HCT116 (cell line): Measurements from ENCODE around the gene ADCY10. TPM values are rescaled to one million over a fixed set of nuclear protein-coding genes. Genes with fewer than 3 reads are reported as not detected.

Source experiments
- ATAC-seq: fragments of 200-7000 bp; cut with Tn5 transposase; 2 replicates; pipeline ENCODE4 v1.9.1; 2020; ENCODE audit warnings: mild to moderate bottlenecking, moderate library complexity
- BruUV-seq: library from RNA; stranded (reverse); fragments of 400-500 nt; replicated peaks from 2 replicates; lab custom pipeline; 2021; lab: Mats Ljungman, UMichigan
- CTCF ChIA-PET: fragments of 300-600 bp; sonication (Branson Sonifier 250); formaldehyde crosslinking; loops from one replicate; lab custom pipeline; 2021; ENCODE audit warnings: antibody characterized with exemption; lab: Charles Lee
- POLR2A ChIA-PET: fragments of 300-600, 350-600 bp; sonication (Branson Sonifier 250); formaldehyde crosslinking; loops from one replicate; lab custom pipeline; 2021; ENCODE audit warnings: antibody characterized with exemption; lab: Charles Lee
- RAD21 ChIA-PET, 2 experiments: fragments of 300-600 bp; sonication (Branson Sonifier 250); formaldehyde crosslinking; loops; one replicate each; lab custom pipeline; 2023; ENCODE audit warnings: low total read pairs in 2 of 2; ENCODE audit not compliant: uncharacterized antibody in 2 of 2, unreplicated experiment in 2 of 2, low non-redundant PET in 1 of 2; lab: Charles Lee
- DNase-seq: peaks from one replicate; pipeline ENCODE4 v3.0.0-alpha.2; 2010; ENCODE audit warnings: low read depth, low spot score
- H2AFZ ChIP-seq: fragments of 200-600 bp; shearing (Covaris generic), sonication (generic); 2 replicates; pipeline ENCODE4 v1.6.1; 2017; ENCODE audit warnings: low read depth, mixed run types, mixed read lengths, antibody characterized with exemption, low read length; ENCODE audit not compliant: poor library complexity, severe bottlenecking
- H3K27ac ChIP-seq: 2 replicates; pipeline ENCODE4 v1.5.1; 2012; ENCODE audit warnings: low read depth, low read length
- H3K27me3 ChIP-seq: fragments of 200-600 bp; sonication (generic); 2 replicates; pipeline ENCODE4 v1.6.1; 2016; ENCODE audit warnings: mixed run types, low read length, mixed read lengths; ENCODE audit not compliant: insufficient read depth
- H3K36me3 ChIP-seq, 2 experiments: fragments of 200-500 bp in 1 of 2; fragments of 200-600 bp in 1 of 2; sonication (Bioruptor generic) in 1 of 2; sonication (generic) in 1 of 2; 2 replicates each; pipeline versions ENCODE4 v1.5.1 to v1.6.1; 2014 to 2016; ENCODE audit warnings: low read length in 2 of 2, inconsistent platforms in 1 of 2, mixed read lengths in 1 of 2, mixed run types in 1 of 2; ENCODE audit not compliant: insufficient read depth in 2 of 2, control insufficient read depth in 1 of 2
- H3K4me1 ChIP-seq, 2 experiments: fragments of 200-600 bp in 1 of 2; sonication (generic) in 1 of 2; 2 replicates each; pipeline versions ENCODE4 v1.5.1 to v1.6.1; 2012 to 2017; ENCODE audit warnings: low read length in 2 of 2, inconsistent platforms in 1 of 2, mild to moderate bottlenecking in 1 of 2, mixed read lengths in 1 of 2, mixed run types in 1 of 2, moderate library complexity in 1 of 2; ENCODE audit not compliant: insufficient read depth in 2 of 2, control insufficient read depth in 1 of 2
- H3K4me2 ChIP-seq: fragments of 200-600 bp; sonication (generic); 2 replicates; pipeline ENCODE4 v1.6.1; 2017; ENCODE audit warnings: mixed run types, low read length, mixed read lengths
- H3K4me3 ChIP-seq, 2 experiments: fragments of 200-600 bp in 1 of 2; sonication (generic) in 1 of 2; replicated peaks in 1 of 2; 2 replicates each; pipeline ENCODE4 v1.5.1; 2011 to 2016; ENCODE audit warnings: low read length in 2 of 2, control low read depth in 1 of 2, low read depth in 1 of 2, mild to moderate bottlenecking in 1 of 2, mixed read lengths in 1 of 2, mixed run types in 1 of 2
- H3K79me2 ChIP-seq: fragments of 200-600 bp; sonication (generic); 2 replicates; pipeline ENCODE4 v1.6.1; 2017; ENCODE audit warnings: mild to moderate bottlenecking, mixed run types, low read length, moderate library complexity, mixed read lengths; ENCODE audit not compliant: insufficient read depth
- H3K9ac ChIP-seq: fragments of 200-600 bp; sonication (generic); 2 replicates; pipeline ENCODE4 v1.6.1; 2016; ENCODE audit warnings: low read length, mixed read lengths
- H3K9me2 ChIP-seq: fragments of 200-600 bp; sonication (generic), shearing (Covaris generic); 2 replicates; pipeline ENCODE4 v1.6.1; 2017; ENCODE audit warnings: mixed run types, mild to moderate bottlenecking, moderate library complexity; ENCODE audit not compliant: insufficient read depth
- H3K9me3 ChIP-seq, 2 experiments: fragments of 200-500 bp in 1 of 2; fragments of 200-600 bp in 1 of 2; sonication (Bioruptor generic) in 1 of 2; sonication (generic) in 1 of 2; 2 replicates each; pipeline ENCODE4 v1.6.1; 2014 to 2017; ENCODE audit warnings: low read length in 2 of 2, mixed read lengths in 2 of 2, inconsistent platforms in 1 of 2, low read depth in 1 of 2, mild to moderate bottlenecking in 1 of 2, mixed run types in 1 of 2, moderate library complexity in 1 of 2; ENCODE audit not compliant: control insufficient read depth in 1 of 2, insufficient read depth in 1 of 2
- H4K20me1 ChIP-seq: fragments of 200-600 bp; sonication (generic), shearing (Covaris generic); 2 replicates; pipeline ENCODE4 v1.6.1; 2017; ENCODE audit warnings: mixed run types, mild to moderate bottlenecking, moderate library complexity; ENCODE audit not compliant: insufficient read depth
- ATF3 ChIP-seq: IDR thresholded peaks from 2 replicates; pipeline ENCODE4 v1.6.1; 2012
- CBX3 ChIP-seq: IDR thresholded peaks from 2 replicates; pipeline ENCODE4 v1.6.1; 2012; ENCODE audit warnings: low read depth
- CEBPB ChIP-seq: IDR thresholded peaks from 2 replicates; pipeline ENCODE4 v1.6.1; 2012; ENCODE audit warnings: low read depth
- CTCF ChIP-seq, 3 experiments: fragments of 200-600 bp in 1 of 3; sonication (generic) in 1 of 3; IDR thresholded peaks in 2 of 3; conservative IDR thresholded peaks in 1 of 3; 2 replicates each; pipeline ENCODE4 v1.5.1; 2012 to 2017; ENCODE audit warnings: low read depth in 2 of 3, low read length in 2 of 3, antibody characterized with exemption in 1 of 3, borderline replicate concordance in 1 of 3, control low read depth in 1 of 3, mild to moderate bottlenecking in 1 of 3, mixed read lengths in 1 of 3, mixed run types in 1 of 3, moderate library complexity in 1 of 3; ENCODE audit not compliant: insufficient read depth in 1 of 3
- EGR1 ChIP-seq: IDR thresholded peaks from 2 replicates; pipeline ENCODE4 v1.6.1; 2012; ENCODE audit warnings: low read depth
- ELF1 ChIP-seq: IDR thresholded peaks from 2 replicates; pipeline ENCODE4 v1.6.1; 2012; ENCODE audit warnings: low read depth, borderline replicate concordance
- EZH2phosphoT487 ChIP-seq: fragments of 200-600 bp; IDR thresholded peaks from 2 replicates; pipeline ENCODE4 v1.6.1; 2018; ENCODE audit warnings: antibody characterized with exemption, borderline replicate concordance
- JUND ChIP-seq: IDR thresholded peaks from 2 replicates; pipeline ENCODE4 v1.6.1; 2012
- MAX ChIP-seq: IDR thresholded peaks from 2 replicates; pipeline ENCODE4 v1.6.1; 2012
- POLR2A ChIP-seq: IDR thresholded peaks from 2 replicates; pipeline ENCODE4 v1.7.0; 2011; ENCODE audit warnings: borderline replicate concordance; ENCODE audit not compliant: insufficient read depth, insufficient read length; ENCODE audit errors: extremely low read depth
- SP1 ChIP-seq: IDR thresholded peaks from 2 replicates; pipeline ENCODE4 v1.6.1; 2012; ENCODE audit warnings: low read depth
- TCF7L2 ChIP-seq: IDR thresholded peaks from 2 replicates; pipeline ENCODE4 v1.7.0; 2011; ENCODE audit warnings: borderline replicate concordance, inconsistent platforms; ENCODE audit not compliant: insufficient read depth, insufficient read length; ENCODE audit errors: extremely low read depth
- YY1 ChIP-seq: IDR thresholded peaks from 2 replicates; pipeline ENCODE4 v1.6.1; 2011; ENCODE audit warnings: low read length, low read depth, moderate library complexity, mild to moderate bottlenecking; ENCODE audit not compliant: insufficient replicate concordance; ENCODE audit errors: extremely low read depth
- ZFX ChIP-seq: fragments of 450-650 bp; IDR thresholded peaks from 2 replicates; pipeline ENCODE4 v1.6.1; 2017
- ZNF274 ChIP-seq: fragments of 200-500 bp; sonication (Bioruptor generic); IDR thresholded peaks from 2 replicates; pipeline ENCODE4 v1.6.1; 2014; ENCODE audit warnings: mild to moderate bottlenecking, low read depth, low read length, inconsistent platforms
- intact Hi-C: fragments of 100-400 bp; cut with micrococcal nuclease; formaldehyde crosslinking; loops from 2 replicates; pipeline ENCODE4 v1.10.0; 2022
- total RNA-seq: library from RNA; stranded (reverse); gene quantifications from one replicate; pipeline ENCODE4 v1.2.1, GENCODE V29; 2021; ENCODE audit not compliant: unreplicated experiment
- TF ChIP-seq, protein P1 (sequence below): IDR thresholded peaks from 2 replicates; pipeline ENCODE4 v1.6.1; 2011; ENCODE audit warnings: mild to moderate bottlenecking, low read length, moderate library complexity; ENCODE audit not compliant: insufficient replicate concordance; ENCODE audit errors: extremely low read depth

Gene ADCY10
- total RNA-seq, 1 experiment from 2014 or later = 0.30 TPM

- no peak for ATAC-seq
- POLR2A ChIA-PET = no interaction called here
- no peak overlapping the region for H2AFZ ChIP-seq
Measured at GRCh38 chr1:167898578-167899222, 15.2 kb downstream of the ADCY10 start.

More at GRCh38 chr1:167898578-167899222, 15.2 kb downstream of the ADCY10 start:
- intact Hi-C loops = no loop called here
- Histone ChIP-seq H3K27me3 (no peaks in the 10 kb centered on the region), H3K4me1 (no peaks in the 10 kb centered on the region), H3K9me3 (no peaks in the 10 kb centered on the region), H3K79me2 (no peaks in the 10 kb centered on the region), H4K20me1 (no peaks in the 10 kb centered on the region), H3K9me2 (no peaks in the 10 kb centered on the region), H3K4me3 (no peak overlapping the region), H3K27ac (no peak overlapping the region), H3K4me2 (no peak overlapping the region), H3K9ac (no peak overlapping the region), H3K36me3 (no peaks in the 10 kb centered on the region)
- RAD21 ChIA-PET = no interaction called here
- TF ChIP-seq ZNF274 = no peak
- TF ChIP-seq ZFX = no peak
- no peak for TF ChIP-seq ATF3
- TF ChIP-seq ELF1 = no peak
- TF ChIP-seq CEBPB = no peak
- TF ChIP-seq, protein P1, sequence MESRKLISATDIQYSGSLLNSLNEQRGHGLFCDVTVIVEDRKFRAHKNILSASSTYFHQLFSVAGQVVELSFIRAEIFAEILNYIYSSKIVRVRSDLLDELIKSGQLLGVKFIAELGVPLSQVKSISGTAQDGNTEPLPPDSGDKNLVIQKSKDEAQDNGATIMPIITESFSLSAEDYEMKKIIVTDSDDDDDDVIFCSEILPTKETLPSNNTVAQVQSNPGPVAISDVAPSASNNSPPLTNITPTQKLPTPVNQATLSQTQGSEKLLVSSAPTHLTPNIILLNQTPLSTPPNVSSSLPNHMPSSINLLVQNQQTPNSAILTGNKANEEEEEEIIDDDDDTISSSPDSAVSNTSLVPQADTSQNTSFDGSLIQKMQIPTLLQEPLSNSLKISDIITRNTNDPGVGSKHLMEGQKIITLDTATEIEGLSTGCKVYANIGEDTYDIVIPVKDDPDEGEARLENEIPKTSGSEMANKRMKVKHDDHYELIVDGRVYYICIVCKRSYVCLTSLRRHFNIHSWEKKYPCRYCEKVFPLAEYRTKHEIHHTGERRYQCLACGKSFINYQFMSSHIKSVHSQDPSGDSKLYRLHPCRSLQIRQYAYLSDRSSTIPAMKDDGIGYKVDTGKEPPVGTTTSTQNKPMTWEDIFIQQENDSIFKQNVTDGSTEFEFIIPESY = no peak
- no peak for TF ChIP-seq EGR1
- TF ChIP-seq SP1 = no peak
- no peak for TF ChIP-seq TCF7L2
- no peak for TF ChIP-seq JUND
- no peak for TF ChIP-seq YY1
- no peak for TF ChIP-seq MAX
- no peak for TF ChIP-seq CBX3
- TF ChIP-seq EZH2phosphoT487 = no peak
- no peak for TF ChIP-seq POLR2A
- no peak for TF ChIP-seq CTCF (IDR thresholded peaks at IDR 0.05 in 2 of 3, conservative IDR thresholded peaks at IDR 0.05 in 1 of 3; ENCODE audit: borderline replicate concordance in 1 of 3, insufficient read depth in 1 of 3, low read depth in 2 of 3, low read length in 2 of 3)
- CTCF ChIA-PET = no interaction called here
- BruUV-seq = no TSS peak
- DNase-seq = no peak
